Measurements from ENCODE around the gene NUTM2G.
"Not testable (repeated sequence)": the region's sequence is repeated elsewhere in the genome, so short reads cannot be mapped to it uniquely, and the experiment has no call there.

The NUTM2G gene

DNA sequence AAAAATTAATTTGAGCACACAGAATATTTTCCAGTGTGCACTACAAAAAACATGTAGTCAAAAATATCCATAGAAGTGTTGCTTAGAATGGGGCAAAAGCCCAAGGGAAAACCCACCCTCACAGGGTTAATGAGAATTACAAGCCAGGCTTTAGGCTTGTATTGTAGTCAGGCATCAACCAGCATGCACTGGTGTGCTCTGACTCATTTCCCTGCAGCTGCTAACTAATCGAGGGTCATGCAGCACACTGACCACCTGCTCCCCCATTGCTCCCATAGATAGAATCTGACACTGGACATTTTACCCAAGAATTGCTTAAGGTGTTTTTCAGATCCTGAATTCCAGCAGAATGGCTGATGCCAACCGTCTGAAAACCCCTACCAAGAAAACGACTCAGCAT, 20.2 kb upstream of the NUTM2G start:
- not testable (repeated sequence) for DNase-seq (ENCODE audit: extremely low read depth, insufficient read length); H3K27me3 ChIP-seq (replicated peaks; ENCODE audit: control insufficient read depth, insufficient read depth, low read length); H3K36me3 ChIP-seq (ENCODE audit: control insufficient read depth, insufficient read depth, low read length); H3K4me3 ChIP-seq (replicated peaks; ENCODE audit: low read depth, low read length)

DNA sequence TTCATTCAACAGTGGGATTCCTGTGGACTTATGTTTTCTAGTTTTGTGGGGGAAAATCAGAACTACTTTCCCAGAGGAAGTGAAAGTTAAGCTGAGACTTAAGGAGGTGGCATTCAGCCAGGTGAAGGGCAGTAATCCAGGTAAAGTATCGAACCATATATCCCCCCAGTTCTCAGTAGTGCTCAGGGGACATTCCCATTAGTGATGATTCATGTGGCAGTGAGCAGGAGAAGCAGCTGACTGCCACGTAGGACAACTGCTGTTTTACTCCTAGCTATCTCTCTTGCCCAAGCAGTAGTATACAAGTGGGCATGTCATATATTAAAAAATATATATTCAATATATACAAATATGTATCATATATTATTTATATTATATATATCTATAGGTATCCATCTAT, 13.1 kb upstream of the NUTM2G start:
- not testable (repeated sequence) for H3K36me3 ChIP-seq (ENCODE audit: control insufficient read depth, insufficient read depth, low read length); H3K4me3 ChIP-seq (replicated peaks; ENCODE audit: low read depth, low read length); H3K27me3 ChIP-seq (replicated peaks; ENCODE audit: control insufficient read depth, insufficient read depth, low read length); DNase-seq (ENCODE audit: extremely low read depth, insufficient read length)

DNA sequence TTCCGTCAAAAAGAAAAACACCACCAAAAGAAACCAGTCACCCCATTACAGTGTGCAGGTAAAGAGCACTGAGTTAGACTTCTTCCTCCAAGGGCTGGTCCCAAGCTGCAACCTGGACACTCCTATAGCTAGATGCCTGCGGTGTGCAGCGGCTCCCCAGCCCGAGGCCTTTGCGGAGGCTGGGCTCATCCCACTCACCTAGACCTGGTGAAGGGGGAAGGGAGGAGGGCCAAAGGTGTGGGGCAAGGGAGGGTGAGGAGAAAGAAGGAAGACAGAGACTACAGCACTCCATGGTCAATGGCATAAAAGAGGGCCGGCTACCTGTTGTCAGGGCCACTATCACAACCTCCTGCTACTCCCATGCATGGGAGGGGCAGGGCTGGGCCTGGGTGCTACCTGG, 12.1 kb upstream of the NUTM2G start:
- H3K4me3 ChIP-seq (replicated peaks; ENCODE audit: low read depth, low read length); DNase-seq (ENCODE audit: extremely low read depth, insufficient read length); H3K27me3 ChIP-seq (replicated peaks; ENCODE audit: control insufficient read depth, insufficient read depth, low read length); H3K36me3 ChIP-seq (ENCODE audit: control insufficient read depth, insufficient read depth, low read length): not testable (repeated sequence)

DNA sequence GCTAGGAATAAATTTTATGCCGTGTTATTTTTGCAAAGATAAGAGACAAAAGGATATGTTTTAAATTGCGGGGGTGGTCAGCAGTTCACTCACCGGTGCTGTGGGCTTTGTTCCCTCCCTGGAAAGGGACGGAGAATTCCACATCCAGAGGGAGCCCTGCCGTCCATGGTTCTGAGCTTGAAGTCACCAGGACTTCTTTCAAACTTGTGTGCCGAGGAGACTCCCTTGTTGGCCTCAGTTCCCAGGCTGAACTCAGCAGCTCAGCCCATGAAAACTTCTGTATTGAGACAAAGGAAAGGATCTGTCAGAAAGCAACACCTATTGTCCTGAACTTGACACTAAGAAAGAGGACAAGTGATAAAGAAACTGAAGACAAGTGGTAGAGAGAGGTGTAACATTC, 10.1 kb upstream of the NUTM2G start:
- H3K36me3 ChIP-seq (ENCODE audit: control insufficient read depth, insufficient read depth, low read length); DNase-seq (ENCODE audit: extremely low read depth, insufficient read length); H3K4me3 ChIP-seq (replicated peaks; ENCODE audit: low read depth, low read length); H3K27me3 ChIP-seq (replicated peaks; ENCODE audit: control insufficient read depth, insufficient read depth, low read length): not testable (repeated sequence)

DNA sequence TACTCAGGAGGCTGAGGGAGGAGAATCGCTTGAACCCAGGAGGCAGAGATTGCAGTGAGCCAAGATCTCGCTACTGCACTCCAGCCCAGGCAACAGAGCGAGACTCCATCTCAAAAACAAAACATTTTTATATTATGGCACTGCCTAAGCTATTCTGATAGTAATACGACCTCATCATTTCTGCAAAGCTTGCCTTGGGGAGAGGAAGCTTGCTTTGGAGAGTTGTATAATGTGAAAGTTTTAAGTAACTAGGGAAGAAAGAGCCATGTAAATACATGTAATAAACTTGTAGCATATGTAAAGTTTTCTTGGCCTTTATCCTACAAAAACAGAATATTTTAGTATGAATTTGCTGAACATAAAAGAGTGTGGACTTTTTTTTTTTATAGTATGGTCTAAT, 7.8 kb upstream of the NUTM2G start:
- not testable (repeated sequence) for H3K27me3 ChIP-seq (replicated peaks; ENCODE audit: control insufficient read depth, insufficient read depth, low read length); H3K4me3 ChIP-seq (replicated peaks; ENCODE audit: low read depth, low read length); H3K36me3 ChIP-seq (ENCODE audit: control insufficient read depth, insufficient read depth, low read length); DNase-seq (ENCODE audit: extremely low read depth, insufficient read length)

DNA sequence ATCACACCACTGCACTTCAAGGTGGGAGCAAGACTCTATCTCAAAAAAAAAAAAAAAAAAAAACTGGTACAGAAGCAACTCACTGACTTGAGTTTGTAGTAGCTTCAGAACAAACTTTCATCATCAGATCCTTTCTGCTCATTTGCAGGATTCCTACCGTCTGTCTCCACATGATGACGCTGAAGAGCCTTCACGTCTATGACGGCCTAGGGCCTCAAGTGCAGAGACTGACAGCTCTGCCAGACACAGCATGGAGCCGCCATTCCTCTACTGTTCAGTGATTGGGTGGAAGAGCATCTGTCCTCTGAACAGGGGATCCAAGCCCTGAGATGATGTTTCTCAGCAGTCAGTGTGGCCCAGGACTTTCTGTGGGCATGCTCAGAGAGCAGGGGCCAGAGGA, 3.1 kb upstream of the NUTM2G start:
- H3K27me3 ChIP-seq (replicated peaks; ENCODE audit: control insufficient read depth, insufficient read depth, low read length); H3K36me3 ChIP-seq (ENCODE audit: control insufficient read depth, insufficient read depth, low read length); H3K4me3 ChIP-seq (replicated peaks; ENCODE audit: low read depth, low read length); DNase-seq (ENCODE audit: extremely low read depth, insufficient read length): not testable (repeated sequence)

DNA sequence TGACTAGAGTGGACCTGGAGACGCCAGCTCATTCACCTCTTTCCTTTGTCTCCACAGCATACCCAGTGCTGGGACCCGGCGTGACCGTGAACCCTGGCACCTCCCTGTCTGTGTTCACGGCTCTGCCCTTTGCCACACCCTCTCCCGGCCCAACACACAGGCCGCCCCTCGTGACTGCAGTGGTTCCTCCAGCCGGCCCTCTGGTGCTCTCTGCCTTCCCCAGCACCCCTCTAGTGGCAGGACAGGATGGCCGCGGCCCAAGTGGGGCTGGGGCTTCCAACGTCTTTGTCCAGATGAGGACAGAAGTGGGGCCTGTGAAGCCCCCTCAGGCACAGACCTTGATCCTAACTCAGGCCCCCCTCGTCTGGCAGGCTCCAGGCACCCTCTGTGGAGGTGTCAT, 3.0 kb downstream of the NUTM2G start:
- H3K27me3 ChIP-seq (replicated peaks; ENCODE audit: control insufficient read depth, insufficient read depth, low read length); H3K4me3 ChIP-seq (replicated peaks; ENCODE audit: low read depth, low read length); H3K36me3 ChIP-seq (ENCODE audit: control insufficient read depth, insufficient read depth, low read length); DNase-seq (ENCODE audit: extremely low read depth, insufficient read length): not testable (repeated sequence)

DNA sequence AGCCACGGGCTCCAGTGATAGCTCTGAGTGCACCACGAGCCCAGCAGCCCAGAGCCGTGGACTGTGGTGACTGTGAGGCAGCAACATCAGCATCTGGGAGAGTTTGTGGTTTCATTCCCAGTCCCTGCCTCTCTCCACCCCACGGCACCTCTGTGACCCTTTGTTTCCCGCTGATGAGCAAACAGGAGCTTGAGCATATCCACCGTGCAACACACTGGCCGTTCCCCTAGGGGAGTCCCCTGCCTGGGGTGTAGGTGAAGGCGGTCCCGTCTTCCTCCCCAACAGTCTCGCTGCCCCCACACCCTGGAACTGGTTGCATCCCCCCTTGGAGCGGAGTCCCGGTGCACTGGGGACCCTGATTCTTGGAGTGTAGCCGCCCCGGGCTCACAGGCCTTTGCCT, 5.5 kb downstream of the NUTM2G start:
- H3K36me3 ChIP-seq (ENCODE audit: control insufficient read depth, insufficient read depth, low read length); H3K4me3 ChIP-seq (replicated peaks; ENCODE audit: low read depth, low read length); DNase-seq (ENCODE audit: extremely low read depth, insufficient read length); H3K27me3 ChIP-seq (replicated peaks; ENCODE audit: control insufficient read depth, insufficient read depth, low read length): not testable (repeated sequence)

DNA sequence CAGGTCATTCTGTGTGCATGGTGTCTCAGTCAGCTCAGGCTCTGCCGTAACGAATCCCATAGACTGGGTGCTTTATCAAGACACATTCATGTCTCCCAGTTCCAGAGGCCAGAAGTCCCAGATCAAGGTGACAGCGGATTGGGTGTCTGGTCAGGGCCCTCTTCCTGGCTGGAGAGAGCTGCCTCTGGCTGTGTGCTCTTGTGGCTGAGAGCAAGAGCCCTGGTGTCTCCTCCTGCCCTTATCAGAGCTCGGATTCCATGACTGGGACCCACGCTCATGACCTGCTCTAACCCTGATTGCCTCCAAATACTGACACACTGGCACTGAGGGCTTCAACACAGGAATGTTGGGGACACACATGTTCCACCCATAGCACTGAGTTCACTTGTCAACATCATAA, 6.1 kb downstream of the NUTM2G start:
- H3K4me3 ChIP-seq (replicated peaks; ENCODE audit: low read depth, low read length); H3K36me3 ChIP-seq (ENCODE audit: control insufficient read depth, insufficient read depth, low read length); H3K27me3 ChIP-seq (replicated peaks; ENCODE audit: control insufficient read depth, insufficient read depth, low read length); DNase-seq (ENCODE audit: extremely low read depth, insufficient read length): not testable (repeated sequence)

DNA sequence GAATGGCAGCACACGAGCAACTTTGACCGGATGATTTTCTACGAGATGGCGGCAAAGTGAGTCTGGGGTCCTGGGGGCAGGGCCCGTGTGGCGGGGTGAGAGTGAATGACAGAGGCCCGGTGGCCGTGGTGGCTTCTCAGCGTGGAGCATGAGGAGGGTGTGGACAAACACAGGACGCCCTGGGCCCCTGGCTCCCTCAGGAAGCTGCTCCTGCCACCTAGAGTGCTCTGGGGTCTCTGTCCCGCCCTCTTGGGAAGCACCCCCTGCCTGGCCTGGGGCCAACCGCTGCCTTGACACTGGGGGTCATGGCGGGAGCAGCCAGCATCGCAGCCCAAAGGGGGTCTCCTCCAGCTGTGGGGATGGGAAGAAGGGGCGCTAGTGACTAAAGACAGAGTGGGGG, 6.8 kb downstream of the NUTM2G start:
- not testable (repeated sequence) for DNase-seq (ENCODE audit: extremely low read depth, insufficient read length); H3K27me3 ChIP-seq (replicated peaks; ENCODE audit: control insufficient read depth, insufficient read depth, low read length); H3K4me3 ChIP-seq (replicated peaks; ENCODE audit: low read depth, low read length); H3K36me3 ChIP-seq (ENCODE audit: control insufficient read depth, insufficient read depth, low read length)

DNA sequence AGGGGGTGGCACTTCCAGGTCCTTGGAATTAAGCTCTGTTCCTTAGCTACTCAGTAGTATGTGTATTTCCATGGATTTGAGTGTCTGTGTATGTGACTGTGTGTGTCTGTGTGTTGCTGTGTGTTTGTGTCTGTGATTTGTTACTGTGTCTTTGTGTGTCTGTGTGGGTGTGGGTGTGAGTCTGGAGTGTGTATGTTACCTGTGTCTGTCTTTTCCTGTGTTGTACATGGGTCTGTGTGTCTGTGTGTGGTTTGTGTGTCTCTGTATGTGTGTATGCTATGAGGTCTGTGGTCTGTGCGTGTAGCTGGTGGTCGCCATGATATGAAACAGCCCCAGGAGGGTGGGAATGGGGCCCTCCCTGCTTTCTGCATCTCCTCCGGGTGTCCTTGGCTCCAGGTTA, 8.8 kb downstream of the NUTM2G start:
- not testable (repeated sequence) for H3K4me3 ChIP-seq (replicated peaks; ENCODE audit: low read depth, low read length); H3K36me3 ChIP-seq (ENCODE audit: control insufficient read depth, insufficient read depth, low read length); H3K27me3 ChIP-seq (replicated peaks; ENCODE audit: control insufficient read depth, insufficient read depth, low read length); DNase-seq (ENCODE audit: extremely low read depth, insufficient read length)

DNA sequence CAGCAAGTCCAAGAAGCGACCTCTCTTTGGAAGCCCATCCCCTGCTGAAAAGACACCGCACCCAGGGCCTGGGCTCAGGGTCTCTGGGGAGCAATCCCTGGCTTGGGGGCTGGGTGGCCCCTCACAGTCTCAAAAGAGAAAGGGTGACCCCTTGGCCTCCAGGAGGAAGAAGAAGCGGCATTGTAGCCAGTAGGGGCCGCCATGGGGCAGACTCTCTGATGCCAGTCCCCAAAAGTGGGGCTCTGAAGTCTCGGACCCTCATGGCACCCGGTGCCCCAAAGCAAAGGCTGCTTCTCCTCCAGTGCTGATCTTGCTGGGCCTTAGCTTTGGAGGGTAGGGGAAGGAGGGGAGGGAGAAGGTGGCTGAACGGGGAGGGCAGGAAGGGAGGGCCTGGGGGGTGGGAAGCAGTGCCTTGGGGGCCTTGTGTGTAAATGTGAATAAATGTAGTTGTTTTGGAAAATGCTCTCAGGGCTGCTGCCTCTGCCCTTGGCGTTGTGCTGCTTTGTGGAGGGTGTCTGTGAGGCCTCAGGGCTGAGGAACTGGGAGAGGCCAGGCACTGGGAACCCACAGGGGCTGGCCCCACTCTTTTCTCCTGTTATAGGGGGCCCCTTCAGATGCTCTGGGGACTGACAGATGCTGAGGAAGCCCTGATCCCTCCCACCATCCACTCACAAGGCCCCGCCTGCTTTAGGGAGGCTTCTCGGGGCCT, 10.5 kb downstream of the NUTM2G start:
- H3K27me3 ChIP-seq (replicated peaks; ENCODE audit: control insufficient read depth, insufficient read depth, low read length); H3K36me3 ChIP-seq (ENCODE audit: control insufficient read depth, insufficient read depth, low read length); H3K4me3 ChIP-seq (replicated peaks; ENCODE audit: low read depth, low read length); DNase-seq (ENCODE audit: extremely low read depth, insufficient read length): not testable (repeated sequence)

DNA sequence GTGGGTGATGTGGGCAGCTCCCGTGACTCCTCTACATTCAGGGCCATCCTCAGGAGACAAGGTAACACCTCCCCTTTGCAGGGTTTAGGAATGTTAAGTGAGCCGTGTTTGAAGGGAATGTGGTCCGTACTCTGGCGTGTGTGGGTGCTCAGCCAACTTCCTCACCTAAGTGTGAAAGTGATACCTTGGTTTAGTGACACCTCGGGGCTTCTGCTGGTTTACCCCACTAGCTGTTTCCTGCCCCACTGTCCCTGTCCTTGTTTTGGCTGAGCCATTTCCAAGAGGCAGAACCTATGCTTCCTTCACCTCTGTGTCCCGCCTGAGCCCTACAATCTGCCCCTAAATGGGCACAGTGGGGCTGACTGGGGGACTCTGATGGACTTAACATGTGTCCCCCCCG, 12.3 kb downstream of the NUTM2G start:
- not testable (repeated sequence) for H3K4me3 ChIP-seq (replicated peaks; ENCODE audit: low read depth, low read length); H3K27me3 ChIP-seq (replicated peaks; ENCODE audit: control insufficient read depth, insufficient read depth, low read length); DNase-seq (ENCODE audit: extremely low read depth, insufficient read length); H3K36me3 ChIP-seq (ENCODE audit: control insufficient read depth, insufficient read depth, low read length)

DNA sequence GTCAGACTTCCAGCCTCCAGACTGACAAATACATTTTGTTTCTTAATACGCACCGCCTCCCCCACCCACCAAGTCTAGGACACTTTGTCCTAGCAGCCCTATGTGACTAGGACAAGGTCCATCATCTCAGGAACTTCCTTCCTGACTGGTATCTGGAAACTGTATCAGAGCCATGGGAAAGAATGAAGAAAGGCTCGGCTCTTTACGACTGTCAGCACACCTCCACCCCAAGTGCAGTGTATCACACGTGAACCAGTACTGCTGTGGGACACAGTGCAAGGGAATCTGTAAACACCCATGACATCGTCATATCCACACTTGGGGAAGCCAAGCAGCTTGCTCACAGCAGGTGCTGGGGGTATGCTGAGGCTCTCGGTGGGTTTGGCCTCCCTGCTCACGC, 13.0 kb downstream of the NUTM2G start:
- not testable (repeated sequence) for H3K36me3 ChIP-seq (ENCODE audit: control insufficient read depth, insufficient read depth, low read length); H3K27me3 ChIP-seq (replicated peaks; ENCODE audit: control insufficient read depth, insufficient read depth, low read length); H3K4me3 ChIP-seq (replicated peaks; ENCODE audit: low read depth, low read length); DNase-seq (ENCODE audit: extremely low read depth, insufficient read length)

DNA sequence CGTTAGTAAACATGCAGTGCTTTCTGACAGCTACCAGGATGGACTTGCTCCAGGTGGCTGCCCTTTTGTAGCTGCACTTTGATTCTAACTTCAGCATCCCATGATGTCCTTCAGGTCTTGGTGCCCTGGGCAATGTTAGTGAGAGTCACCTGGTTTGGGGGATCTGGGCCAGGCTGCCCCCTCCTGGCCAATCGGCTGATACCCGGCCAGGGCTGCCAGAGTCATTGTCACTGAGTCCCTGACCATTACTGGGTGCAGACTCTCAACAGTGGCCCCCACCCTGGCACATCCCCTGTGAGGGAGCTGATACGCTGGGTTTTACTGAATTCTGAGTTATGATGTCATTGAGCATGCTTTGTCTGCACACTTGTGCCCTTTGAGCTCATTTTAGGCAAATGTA, 13.5 kb downstream of the NUTM2G start:
- not testable (repeated sequence) for H3K4me3 ChIP-seq (replicated peaks; ENCODE audit: low read depth, low read length); DNase-seq (ENCODE audit: extremely low read depth, insufficient read length); H3K27me3 ChIP-seq (replicated peaks; ENCODE audit: control insufficient read depth, insufficient read depth, low read length); H3K36me3 ChIP-seq (ENCODE audit: control insufficient read depth, insufficient read depth, low read length)

Measured in GM06990 (cell line).